Left ventricle myocardium inferior (tissue), 1 donor: ENCODE results near the gene CTRB1. TPM values are rescaled to one million over a fixed set of nuclear protein-coding genes. Genes with fewer than 3 reads are reported as not detected.
A peak's percentile ranks its signal among the peaks of the same experiment; 100 is the strongest.

Experiments used
- DNase-seq: peaks from one replicate; pipeline ENCODE4 v3.0.0-alpha.2; 2020
- H3K27ac ChIP-seq: fragments of 200-600 bp; replicated peaks from 2 replicates; pipeline ENCODE4 v1.8.0; 2021
- H3K27me3 ChIP-seq: fragments of 200-600 bp; 2 replicates; pipeline ENCODE4 v1.8.0; 2021; ENCODE audit warnings: low read depth
- H3K36me3 ChIP-seq: fragments of 200-600 bp; 2 replicates; pipeline ENCODE4 v1.8.0; 2021
- H3K4me1 ChIP-seq: fragments of 200-600 bp; 2 replicates; pipeline ENCODE4 v1.8.0; 2021
- H3K4me3 ChIP-seq: fragments of 200-600 bp; 2 replicates; pipeline ENCODE4 v1.8.0; 2021; ENCODE audit warnings: mild to moderate bottlenecking, moderate library complexity
- H3K9me3 ChIP-seq: fragments of 200-600 bp; replicated peaks from 2 replicates; pipeline ENCODE4 v1.8.0; 2021
- CTCF ChIP-seq: fragments of 200-600 bp; IDR thresholded peaks from 2 replicates; pipeline ENCODE4 v1.8.0; 2021; ENCODE audit warnings: antibody characterized with exemption, mild to moderate bottlenecking, borderline replicate concordance
- intact Hi-C: fragments of 100-400 bp; cut with micrococcal nuclease; formaldehyde crosslinking; loops from one replicate; pipeline ENCODE4 v1.11.0; 2022
- total RNA-seq: library from RNA; stranded (reverse); fragmentation: NEBNext Ultra II Directional; extraction: Animal tissue kit (Norgen Biotek cat#: 25700); gene quantifications from one replicate; pipeline ENCODE4 v1.2.1, GENCODE V29; 2021
- donor health status: DM: no; HTN: yes; CAD: no; lungs with severe emphysema.

CTRB1 gene
- total RNA-seq, 1 donor from 2014 or later: not detected

GRCh38 chr16:75243667-75244224, 25.0 kb downstream of the CTRB1 start:
- Histone ChIP-seq H3K9me3 (no peaks in the 10 kb centered on the region), H3K4me1 (peaks cover 100% of the 10 kb centered on the region), H3K4me3 (peak overlapping the region; percentile 23), H3K27me3 (no peaks in the 10 kb centered on the region), H3K27ac (peak overlapping the region; percentile 98), H3K36me3 (peaks cover 31% of the 10 kb centered on the region)
- no peak for DNase-seq
- no peak for TF ChIP-seq CTCF
- intact Hi-C loops: no loop called here

GRCh38 chr16:75244225-75244809, 25.5 kb downstream of the CTRB1 start:
- H3K36me3 ChIP-seq: peaks cover 31% of the 10 kb centered on the region
- no peak for DNase-seq
- peaks cover 100% of the 10 kb centered on the region for H3K4me1 ChIP-seq
- no peaks in the 10 kb centered on the region for H3K27me3 ChIP-seq
- no peak for TF ChIP-seq CTCF
- H3K9me3 ChIP-seq: no peaks in the 10 kb centered on the region
- peak overlapping the region; percentile 23 for H3K4me3 ChIP-seq
- intact Hi-C loops: no loop called here
- H3K27ac ChIP-seq: peak overlapping the region; percentile 98

GRCh38 chr16:75244844-75245758, 26.3 kb downstream of the CTRB1 start:
- TF ChIP-seq CTCF: no peak
- peak overlapping the region; percentile 51 for H3K4me3 ChIP-seq
- peaks cover 100% of the 10 kb centered on the region for H3K4me1 ChIP-seq
- H3K36me3 ChIP-seq: peaks cover 29% of the 10 kb centered on the region
- no peaks in the 10 kb centered on the region for H3K9me3 ChIP-seq
- no peaks in the 10 kb centered on the region for H3K27me3 ChIP-seq
- intact Hi-C loops: no loop called here
- H3K27ac ChIP-seq: peak overlapping the region; percentile 98
- DNase-seq: peak; percentile 84

- intact Hi-C loops: no loop called here
- peaks cover 97% of the 10 kb centered on the region for H3K4me1 ChIP-seq
- no peaks in the 10 kb centered on the region for H3K9me3 ChIP-seq
- H3K27ac ChIP-seq: peak overlapping the region; percentile 98
- no peak for DNase-seq
- H3K27me3 ChIP-seq: no peaks in the 10 kb centered on the region
- H3K4me3 ChIP-seq: peak overlapping the region; percentile 97
- TF ChIP-seq CTCF: no peak
- H3K36me3 ChIP-seq: peaks cover 14% of the 10 kb centered on the region
These were observed 27.9 kb downstream of the CTRB1 start for GRCh38 chr16:75246504-75247205.

GRCh38 chr16:75247249-75247648, 28.5 kb downstream of the CTRB1 start:
- peak overlapping the region; percentile 98 for H3K27ac ChIP-seq
- H3K4me1 ChIP-seq: peaks cover 97% of the 10 kb centered on the region
- H3K4me3 ChIP-seq: peak overlapping the region; percentile 97
- TF ChIP-seq CTCF: no peak
- intact Hi-C loops: no loop called here
- DNase-seq: peak; percentile 20
- no peaks in the 10 kb centered on the region for H3K9me3 ChIP-seq
- peaks cover 8% of the 10 kb centered on the region for H3K36me3 ChIP-seq
- no peaks in the 10 kb centered on the region for H3K27me3 ChIP-seq
